ENCODE results near the gene JAKMIP1.
"Not testable (repeated sequence)": the region's sequence is repeated elsewhere in the genome, so short reads cannot be mapped to it uniquely, and the experiment has no call there.

Gene JAKMIP1

GRCh38 chr4:6141021-6141420 lies 59.3 kb downstream of the JAKMIP1 start:
- DNase-seq, result not testable (repeated sequence)

- DNase-seq, result no peak
Measured at GRCh38 chr4:6137747-6138135, 62.6 kb downstream of the JAKMIP1 start.

GRCh38 chr4:6137027-6137746 lies 63.2 kb downstream of the JAKMIP1 start:
- DNase-seq, result no peak

GRCh38 chr4:6134612-6135220 lies 65.6 kb downstream of the JAKMIP1 start:
- no peak for DNase-seq

GRCh38 chr4:6132716-6133115 lies 67.6 kb downstream of the JAKMIP1 start:
- no peak for DNase-seq

GRCh38 chr4:6128221-6128850 lies 72.0 kb downstream of the JAKMIP1 start:
- no peak for DNase-seq

- DNase-seq, result no peak
Measured at GRCh38 chr4:6126971-6127745, 73.2 kb downstream of the JAKMIP1 start.

- no peak for DNase-seq
Measured at GRCh38 chr4:6125103-6125651, 75.2 kb downstream of the JAKMIP1 start.

GRCh38 chr4:6124386-6125102 lies 75.8 kb downstream of the JAKMIP1 start:
- no peak for DNase-seq

- DNase-seq, result no peak
Measured at GRCh38 chr4:6123976-6124375, 76.4 kb downstream of the JAKMIP1 start.

- no peak for DNase-seq
Measured at GRCh38 chr4:6123541-6123940, 76.8 kb downstream of the JAKMIP1 start.

GRCh38 chr4:6123116-6123515 lies 77.2 kb downstream of the JAKMIP1 start:
- no peak for DNase-seq

- no peak for DNase-seq
Measured at GRCh38 chr4:6122496-6122895, 77.9 kb downstream of the JAKMIP1 start.

GRCh38 chr4:6121941-6122340 lies 78.4 kb downstream of the JAKMIP1 start:
- DNase-seq, result no peak

GRCh38 chr4:6121276-6121850 lies 79.0 kb downstream of the JAKMIP1 start:
- no peak for DNase-seq

GRCh38 chr4:6120361-6120760 lies 80.0 kb downstream of the JAKMIP1 start:
- no peak for DNase-seq

GRCh38 chr4:6119507-6120020 lies 80.8 kb downstream of the JAKMIP1 start:
- no peak for DNase-seq

GRCh38 chr4:6118201-6118600 lies 82.1 kb downstream of the JAKMIP1 start:
- no peak for DNase-seq

GRCh38 chr4:6116696-6117285 lies 83.6 kb downstream of the JAKMIP1 start:
- no peak for DNase-seq

- no peak for DNase-seq
Measured at GRCh38 chr4:6115746-6116586, 84.4 kb downstream of the JAKMIP1 start.

GRCh38 chr4:6115342-6115741 lies 85.0 kb downstream of the JAKMIP1 start:
- no peak for DNase-seq
